HG02884 (cell line): ENCODE data around the gene PLXNA4.

ENCODE experiments used
- ATAC-seq: cut with Tn5 transposase; IDR thresholded peaks from one replicate; pipeline ENCODE4 v1.9.1; 2021; ENCODE audit warnings: mild to moderate bottlenecking, moderate library complexity; ENCODE audit not compliant: unreplicated experiment

PLXNA4 gene

DNA sequence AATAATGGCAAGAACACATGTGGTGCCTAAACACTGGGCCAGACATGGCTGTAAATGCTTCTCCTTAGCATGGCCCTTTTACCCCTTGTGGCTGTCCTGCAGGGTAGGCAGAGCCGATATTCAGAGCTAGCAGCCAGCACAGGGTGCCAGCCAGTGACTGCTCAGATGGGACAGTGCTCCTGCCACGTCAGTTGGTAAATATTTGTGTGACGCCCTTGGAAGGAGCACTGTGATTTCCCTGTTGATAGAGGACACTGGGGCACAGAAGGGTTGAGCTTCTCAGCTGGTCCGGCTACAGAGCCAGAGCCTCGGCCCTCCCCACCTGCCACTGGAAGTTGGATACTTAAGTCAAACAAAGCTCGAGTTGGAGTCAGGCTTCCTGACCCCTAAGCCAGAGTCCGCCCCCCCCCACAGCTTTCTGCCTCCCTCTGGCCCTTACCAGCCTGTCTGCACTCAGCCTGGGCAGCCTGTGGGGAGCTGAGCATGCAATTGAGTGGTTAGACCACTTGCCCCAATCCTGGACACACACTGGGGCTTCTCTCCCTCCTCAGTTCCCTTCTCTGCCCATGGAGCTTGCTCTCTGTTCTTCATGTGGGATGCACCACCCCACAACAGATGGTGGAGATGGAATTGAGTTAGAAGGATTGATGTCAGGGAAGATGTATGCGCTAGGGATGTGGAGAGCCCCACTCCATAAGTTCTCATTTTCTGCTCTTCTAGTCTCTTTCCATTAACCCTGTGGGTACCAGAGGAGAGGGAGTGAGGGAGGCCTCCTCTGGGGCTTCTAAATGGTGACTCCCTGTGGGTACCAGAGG, 350.8 kb downstream of the PLXNA4 start:
- no peak for ATAC-seq

DNA sequence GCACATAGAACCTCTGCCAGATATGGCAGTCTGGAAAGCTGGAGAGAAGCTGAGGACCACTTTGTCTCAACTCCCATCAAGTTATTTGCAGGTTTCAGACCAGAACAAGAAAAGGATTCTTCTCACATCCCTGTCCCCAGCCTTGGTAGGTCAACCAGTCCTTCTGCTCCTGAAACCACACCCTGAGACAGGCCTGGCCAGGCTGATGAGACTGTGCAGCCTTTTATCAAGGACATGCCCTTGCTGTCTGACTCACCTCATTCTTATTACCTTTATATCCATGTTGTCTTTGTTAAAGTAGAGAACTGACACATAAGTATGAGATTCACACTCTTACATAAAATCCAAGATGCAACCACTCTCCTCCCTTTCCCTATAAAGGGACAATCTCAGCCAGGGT, 354.9 kb downstream of the PLXNA4 start:
- no peak for ATAC-seq

DNA sequence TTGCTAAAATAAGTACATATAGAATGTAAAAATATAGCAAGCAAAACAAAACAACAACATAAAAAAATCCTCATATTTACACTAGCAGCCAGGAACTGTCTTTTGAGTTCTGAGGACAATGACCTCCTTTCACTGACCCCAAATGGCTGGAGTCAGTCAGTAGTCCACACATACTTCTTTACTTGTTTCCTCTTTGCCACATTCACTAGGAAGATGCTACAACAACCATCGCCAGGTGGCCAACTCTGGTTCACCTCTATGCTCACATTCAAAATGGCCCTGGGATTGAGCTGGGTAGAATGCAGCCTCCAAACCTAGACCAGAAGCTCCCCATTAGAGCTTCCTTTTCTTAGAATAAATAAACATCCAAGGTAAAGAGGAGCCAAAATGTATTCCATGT, 356.2 kb downstream of the PLXNA4 start:
- no peak for ATAC-seq

DNA sequence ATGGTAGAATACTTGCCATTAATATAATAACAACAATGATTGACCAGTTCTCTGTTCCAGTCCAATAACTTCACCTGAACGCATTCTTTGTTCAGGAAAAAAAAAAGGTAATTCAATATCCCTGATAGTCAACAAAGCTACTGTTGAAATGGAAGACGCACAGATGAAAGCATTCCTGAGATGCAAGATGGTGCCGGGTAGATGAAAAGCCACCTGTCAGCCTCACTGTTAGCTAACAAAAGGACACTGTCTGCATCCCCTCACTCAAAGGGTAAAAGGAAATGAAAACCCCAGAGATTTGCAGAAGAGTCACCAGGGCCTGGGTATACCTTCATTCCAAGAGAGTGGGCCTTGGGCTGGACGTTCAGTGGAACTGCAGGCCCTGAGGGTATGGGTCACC, 357.4 kb downstream of the PLXNA4 start:
- ATAC-seq, result no peak

DNA sequence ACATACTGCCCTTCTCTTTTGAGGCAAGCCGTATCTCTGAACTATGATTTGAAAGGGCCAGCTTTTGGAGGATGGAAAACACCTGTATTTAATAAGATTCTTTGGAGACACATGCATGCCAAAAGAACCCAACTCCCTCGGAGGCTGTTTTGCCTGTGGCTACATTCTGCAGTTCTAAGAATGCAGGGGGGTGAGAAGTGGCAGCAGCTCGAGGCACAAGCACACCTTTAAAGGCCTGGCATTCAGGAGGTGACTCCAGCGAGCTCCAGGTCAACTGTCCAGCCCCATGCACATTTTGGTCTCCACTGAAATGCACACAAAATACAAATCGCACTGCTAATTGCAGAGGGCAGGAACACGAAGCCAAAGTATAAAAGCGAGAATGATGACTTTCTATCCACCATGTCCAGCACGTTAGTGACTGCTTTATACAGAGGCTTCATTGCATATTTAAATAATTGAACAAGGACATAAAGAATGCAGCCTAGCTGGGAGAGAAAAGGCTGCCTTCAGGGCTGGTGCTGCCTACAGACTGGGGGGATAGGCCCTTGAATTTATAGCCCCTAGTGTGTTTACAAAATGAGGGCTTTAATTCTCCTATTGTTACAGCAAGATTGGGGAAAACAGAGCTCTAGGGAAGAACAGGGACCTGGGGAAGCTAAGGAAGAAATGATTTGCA, 359.3 kb downstream of the PLXNA4 start:
- ATAC-seq, result no peak

DNA sequence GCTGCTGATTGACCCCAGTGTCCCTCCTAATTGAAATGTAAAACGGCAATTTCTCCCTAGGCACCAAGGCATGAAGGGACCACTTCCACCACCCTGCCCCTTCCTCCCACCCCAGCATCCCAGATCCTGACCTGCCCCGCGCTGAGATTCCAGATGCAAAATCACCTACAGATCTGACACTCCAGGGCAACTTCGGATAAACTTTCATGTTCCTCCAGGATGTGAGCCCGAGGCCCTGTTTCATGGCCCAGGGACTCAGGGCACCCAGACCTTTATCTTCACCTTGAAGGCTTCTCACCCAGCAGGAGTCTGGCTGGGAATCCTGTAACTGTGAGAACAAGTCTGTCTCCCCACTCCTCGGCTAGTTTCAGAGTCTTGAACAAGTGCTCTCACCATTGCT, 361.8 kb downstream of the PLXNA4 start:
- ATAC-seq, result no peak

DNA sequence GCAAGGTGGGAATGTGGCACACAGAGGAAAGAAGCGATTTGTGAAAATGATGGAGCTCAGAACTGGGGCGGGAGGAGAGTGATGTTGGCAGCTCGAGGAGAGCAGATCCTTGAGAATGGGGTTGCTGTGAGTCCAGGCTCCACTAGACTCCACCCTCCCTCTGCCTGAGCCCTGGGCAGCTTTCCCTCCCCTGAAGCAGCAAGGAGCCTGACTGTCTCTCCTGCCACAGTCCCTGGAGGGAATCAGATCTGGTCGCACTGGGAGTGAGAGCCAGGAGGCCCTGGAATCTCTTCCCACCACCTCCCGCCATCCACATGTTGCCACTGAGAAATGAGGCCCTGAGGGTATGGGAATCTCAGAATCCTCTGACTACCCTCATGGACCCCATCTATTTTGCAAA, 362.7 kb downstream of the PLXNA4 start:
- ATAC-seq, result no peak

DNA sequence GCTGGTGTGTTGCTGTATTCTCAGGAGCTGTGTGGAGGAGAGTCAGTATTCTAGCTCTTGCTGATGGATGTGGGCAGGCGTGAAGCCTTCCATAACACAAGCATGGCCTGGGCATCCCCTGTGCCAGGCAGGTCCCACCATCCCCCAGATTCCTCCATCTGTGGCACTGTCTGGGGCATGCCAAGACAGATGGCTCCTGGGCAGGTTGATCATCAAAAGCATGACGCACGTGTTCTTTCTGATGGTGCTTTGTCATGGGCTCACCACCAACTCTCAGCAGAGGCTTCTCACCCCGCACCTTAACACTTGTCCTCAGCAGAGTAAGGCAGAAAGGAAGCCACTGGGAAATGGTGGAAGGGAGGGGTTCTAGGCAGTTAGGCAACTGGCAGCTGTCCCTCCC, 364.3 kb downstream of the PLXNA4 start:
- no peak for ATAC-seq

DNA sequence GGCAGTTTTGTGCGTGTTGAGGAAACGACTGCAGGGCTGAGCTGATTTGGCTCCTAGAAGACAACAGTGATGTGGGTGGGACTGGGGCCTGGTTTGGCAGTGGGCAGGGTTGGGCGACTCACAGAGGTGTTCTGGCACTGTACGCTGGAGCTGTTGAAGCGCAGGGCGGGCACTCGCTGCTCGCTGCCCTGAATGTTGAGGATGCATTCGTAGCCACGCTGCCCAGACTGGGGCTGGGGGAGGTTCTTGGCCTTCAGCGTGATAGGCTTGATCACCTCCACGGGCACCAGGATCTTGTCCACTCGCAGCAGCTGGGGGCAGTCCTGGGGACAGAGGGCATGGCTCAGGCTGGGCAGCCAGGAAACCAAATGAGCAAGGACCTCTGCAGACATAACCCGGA, 365.4 kb downstream of the PLXNA4 start:
- no peak for ATAC-seq

DNA sequence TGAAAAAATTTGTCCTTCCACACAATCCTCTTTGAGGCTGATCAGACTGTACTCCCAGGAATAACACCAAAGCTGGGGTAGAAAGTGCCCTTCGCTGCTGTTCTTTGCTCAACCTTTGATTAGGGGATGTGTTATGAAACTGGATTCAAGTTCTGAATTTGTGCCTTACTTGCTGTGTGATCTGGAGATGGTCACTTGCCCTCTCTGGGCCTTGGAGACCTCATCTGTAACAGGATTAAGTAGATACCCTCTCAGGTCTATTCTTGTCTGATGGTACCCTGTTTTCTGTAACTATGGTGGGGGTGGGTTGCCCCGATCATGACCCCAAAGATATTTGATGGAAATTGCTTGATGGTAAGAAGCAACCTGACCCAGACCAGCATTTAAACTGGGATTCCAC, 368.5 kb downstream of the PLXNA4 start:
- ATAC-seq, result no peak

DNA sequence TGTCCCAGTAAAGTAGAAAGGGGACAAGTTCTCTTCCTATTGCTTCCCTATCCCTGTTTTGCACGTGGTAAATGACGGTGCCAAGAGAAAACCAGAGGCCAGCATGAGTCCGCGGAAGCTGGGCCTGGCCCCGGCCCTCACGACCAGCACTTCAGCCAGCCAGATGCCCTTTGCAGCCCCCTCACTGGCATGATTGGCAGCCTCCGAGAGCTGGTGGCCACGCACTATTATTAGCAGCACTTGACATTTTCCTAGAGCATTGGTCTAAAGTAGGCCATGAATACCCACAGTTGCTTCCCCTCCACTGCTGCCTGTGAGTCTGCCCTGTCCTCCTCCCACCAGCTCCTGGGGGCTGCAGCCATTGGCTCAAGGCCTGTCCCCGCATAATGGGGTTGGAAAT, 369.1 kb downstream of the PLXNA4 start:
- ATAC-seq, result no peak

DNA sequence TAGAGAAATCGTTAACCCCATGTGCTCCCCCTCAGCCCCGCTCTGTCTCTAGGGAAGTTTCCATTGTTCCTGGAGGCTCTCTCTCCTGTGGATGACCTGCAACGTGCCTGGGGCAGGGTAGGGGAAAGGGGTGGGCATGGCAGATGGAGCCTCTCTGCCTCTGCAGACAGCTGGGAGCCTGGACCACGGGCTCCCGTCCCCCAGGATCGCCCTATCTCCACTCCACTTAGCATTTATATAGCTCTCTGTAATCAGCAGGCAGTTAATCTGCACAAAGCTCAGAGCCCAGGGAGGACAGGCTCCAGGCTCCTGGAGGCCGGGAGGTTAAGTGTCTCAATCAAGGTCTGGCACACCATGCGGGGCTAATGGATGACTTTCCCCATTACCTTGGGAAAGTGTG, 369.7 kb downstream of the PLXNA4 start:
- no peak for ATAC-seq

DNA sequence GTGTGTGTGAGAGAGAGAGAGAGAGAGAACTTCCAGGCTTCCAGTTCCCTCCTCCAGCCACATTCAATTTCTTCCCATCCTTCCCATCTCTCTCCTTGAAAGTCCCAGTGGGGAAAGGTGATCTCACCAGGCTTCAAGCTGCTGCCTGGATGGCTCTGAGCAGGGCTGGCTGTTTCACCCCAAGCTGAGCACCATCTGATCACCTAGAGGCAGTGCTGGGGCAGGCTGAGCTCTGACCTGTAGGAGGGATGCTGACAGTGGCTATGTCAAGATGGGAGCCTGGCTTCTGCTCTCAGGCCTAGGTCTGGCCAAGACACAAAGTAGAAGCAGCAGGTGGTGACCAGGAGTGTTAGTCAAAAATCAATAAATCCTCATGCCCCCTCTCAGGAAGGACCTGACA, 370.8 kb downstream of the PLXNA4 start:
- no peak for ATAC-seq

DNA sequence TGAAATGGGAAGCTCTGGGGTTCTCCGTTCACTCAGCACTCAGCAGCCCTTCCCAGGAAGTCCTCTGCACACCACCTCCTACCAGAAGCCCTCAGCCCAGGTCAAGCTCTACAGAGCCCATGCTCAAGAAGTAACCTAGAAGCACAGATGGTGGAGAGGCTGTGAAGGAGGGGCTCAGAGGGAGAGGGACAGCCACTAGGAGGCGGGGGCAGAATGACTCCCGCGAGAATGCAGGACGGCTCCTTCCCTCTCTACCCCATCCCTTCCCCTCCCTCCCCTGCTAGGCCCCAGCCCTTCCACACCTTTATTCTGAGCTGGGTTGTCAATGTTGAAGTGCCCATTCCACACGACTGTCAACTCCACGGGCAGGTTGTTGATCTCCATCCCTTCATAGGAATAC, 373.2 kb downstream of the PLXNA4 start:
- ATAC-seq, result no peak

DNA sequence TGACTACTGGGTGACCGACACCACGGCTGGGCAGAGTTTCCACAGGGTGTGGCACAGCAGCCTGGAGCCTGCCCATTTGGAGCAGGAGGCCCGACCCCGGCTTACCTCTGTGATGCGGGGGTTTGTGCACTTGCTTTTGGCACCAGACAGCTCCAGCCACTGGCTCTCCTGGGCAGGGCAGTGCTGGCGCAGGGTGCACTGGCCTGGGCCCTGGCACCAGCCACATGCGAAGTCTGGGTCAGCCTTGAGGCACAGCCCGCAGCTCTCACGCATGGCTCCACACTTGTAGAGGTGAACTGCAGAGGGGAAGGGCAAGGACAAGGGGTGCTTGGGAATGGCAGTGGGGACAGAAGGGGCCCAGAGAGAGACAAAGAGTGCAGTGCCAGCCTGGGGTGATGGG, 373.7 kb downstream of the PLXNA4 start:
- ATAC-seq, result no peak

DNA sequence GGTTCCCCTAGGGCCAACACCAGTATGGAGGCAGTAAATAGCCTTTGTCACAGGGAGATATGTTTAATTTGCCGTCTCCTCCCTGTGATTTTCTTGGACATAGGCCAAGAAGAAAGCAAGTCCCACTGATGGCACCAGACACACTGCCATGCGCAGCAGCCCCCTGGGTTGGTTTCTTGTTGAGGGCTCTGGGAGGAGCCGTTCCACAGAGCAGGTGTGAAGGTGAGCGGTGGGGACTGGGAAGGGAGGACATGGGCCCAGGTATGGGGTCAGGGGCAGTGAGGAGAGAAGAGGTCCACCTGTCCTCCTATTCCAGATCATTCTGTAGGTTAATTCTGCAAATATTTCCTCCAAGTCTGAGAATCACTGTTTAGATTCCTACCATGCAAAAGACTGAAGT, 376.1 kb downstream of the PLXNA4 start:
- no peak for ATAC-seq

DNA sequence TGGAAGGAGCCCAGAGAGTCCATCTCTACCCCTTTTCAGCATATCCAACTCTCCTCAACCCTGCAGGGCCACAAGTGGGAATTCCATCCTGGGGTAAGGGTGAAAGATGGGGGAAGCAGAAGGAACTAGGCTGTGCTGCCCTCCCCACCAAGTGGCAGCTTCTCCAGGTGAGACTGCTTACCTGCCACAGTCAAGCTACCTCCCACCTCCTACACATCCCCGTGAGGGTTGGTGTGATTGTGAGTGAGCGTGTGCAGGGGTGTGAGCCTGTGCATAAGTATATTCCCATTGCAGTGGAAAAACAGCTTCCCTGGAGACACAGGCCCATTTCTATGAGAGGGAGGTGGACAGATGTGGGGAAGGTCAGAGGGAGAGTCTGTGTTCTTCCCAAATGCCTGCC, 376.6 kb downstream of the PLXNA4 start:
- no peak for ATAC-seq

DNA sequence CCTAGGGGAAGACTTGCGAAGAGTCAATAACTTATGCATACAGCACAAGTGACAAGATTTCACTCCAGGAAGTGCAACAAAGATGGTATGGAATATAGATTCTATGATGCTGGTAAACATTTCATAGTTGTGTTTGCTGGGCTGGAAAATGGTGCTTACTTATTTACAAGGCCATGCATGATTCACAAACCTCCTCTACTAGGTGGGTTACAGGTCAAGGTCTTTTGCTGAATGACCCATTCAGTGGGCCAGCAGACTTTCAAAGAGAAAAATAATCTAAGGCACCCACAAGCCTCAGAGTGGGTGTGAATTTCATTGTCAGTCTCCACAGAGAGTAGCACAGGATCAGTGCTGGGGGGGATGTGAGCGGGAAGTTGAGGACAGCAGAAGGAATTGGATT, 378.5 kb downstream of the PLXNA4 start:
- ATAC-seq, result no peak

DNA sequence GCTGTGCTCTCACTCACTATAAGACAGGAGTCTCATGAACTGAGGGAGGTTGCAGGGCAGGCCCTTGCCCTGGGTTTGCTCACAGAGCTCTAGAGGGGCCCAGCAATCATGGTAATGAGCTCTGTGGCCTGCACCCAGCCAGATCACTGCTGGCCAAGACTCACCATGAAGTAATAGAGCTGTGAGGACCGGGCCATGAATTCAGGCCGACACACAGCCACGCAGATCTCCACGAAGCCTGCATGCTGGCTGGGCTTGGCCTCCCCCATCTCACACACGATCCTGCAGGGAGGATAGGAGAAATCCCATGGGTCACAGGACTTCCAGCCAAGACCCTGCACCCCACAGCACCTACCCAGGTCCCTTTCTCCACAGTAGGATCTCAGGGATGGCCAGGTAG, 382.4 kb downstream of the PLXNA4 start:
- ATAC-seq, result no peak

DNA sequence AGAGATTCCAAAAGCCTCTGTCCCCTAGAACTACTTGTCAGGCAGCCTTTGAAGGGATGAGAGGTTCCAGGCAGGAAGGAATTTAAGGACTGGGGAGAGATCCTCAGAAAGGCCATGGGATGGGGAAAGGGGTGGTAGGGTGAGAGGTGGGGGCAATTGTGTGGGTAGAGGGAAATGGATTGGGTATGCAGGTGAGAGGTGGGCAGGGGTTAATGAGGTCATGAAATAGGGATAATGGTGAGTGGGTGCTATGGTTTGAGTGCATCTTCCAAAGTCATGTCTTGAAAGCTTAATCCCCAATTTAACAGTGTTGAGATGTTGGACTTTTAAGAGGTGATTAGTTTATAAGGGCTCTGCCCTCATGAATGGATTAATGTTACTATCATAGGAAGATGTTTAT, 383.5 kb downstream of the PLXNA4 start:
- ATAC-seq, result no peak

DNA sequence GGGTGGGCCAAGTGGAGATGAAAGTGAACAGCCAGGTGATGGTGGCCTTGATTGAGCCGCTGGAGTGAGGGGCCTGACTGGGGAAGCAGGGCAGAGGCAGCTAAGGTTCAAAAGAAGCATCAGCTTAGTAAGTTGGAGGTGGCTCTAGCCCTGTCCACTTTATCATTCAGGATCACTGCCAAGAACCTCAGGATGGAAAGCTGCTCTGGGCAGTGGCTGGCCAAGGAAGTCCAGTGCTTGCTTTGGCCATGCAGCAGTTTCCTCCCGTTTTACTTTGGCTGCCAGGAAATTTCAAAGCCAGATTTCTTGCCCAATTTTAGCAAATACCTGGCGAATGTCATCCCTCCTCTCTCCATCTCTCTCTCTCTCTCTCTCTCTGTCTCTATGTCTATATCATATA, 384.9 kb downstream of the PLXNA4 start:
- no peak for ATAC-seq

DNA sequence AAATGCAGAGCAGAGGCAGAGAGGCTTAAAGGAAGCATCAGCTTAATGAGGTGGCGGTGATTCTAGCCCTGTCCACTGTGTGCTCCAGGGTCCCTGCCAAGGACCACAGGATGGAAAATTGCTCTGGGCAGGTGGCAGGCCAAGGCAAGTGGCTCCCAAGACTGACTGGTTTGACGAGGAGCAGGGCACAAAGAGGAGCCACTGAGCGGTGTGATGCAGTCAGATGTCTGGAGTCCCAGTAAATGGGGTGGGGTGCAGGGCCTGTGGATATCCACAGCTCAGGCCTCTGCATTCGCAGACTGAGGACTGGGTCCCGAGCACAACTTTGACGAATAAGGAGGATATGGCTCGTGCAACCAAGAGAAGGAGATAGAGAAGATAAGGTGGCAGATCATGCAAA, 385.6 kb downstream of the PLXNA4 start:
- no peak for ATAC-seq

DNA sequence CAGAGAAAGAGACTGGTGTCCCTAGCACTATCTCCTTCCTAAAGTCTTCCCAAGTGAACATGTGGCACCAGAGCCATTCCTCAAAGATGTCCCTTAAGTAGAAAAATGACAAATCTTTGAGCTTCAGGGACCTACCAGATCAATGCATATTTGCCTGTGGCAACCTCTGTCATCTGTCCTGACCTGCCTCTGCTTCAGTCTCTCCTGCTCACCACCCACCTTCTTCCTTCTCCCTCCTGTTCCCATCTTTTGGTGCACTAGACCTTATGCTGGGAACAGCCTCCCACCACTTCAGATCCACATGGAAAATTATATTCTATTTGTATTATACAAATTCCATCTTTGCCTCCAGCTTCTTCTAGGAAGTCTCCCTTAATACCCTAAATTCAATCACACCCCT, 386.4 kb downstream of the PLXNA4 start:
- no peak for ATAC-seq
